Neural progenitor cell (in vitro differentiated cells): ENCODE data around the gene CTDSP2. TPM values are rescaled to one million over a fixed set of nuclear protein-coding genes. Genes with fewer than 3 reads are reported as not detected.

Experiments
- DNase-seq: peaks from one replicate; pipeline ENCODE4 v3.0.0-alpha.2; 2016; ENCODE audit warnings: low spot score
- H2AFZ ChIP-seq: fragments of 200-600 bp; sonication (generic); replicated peaks from 2 replicates; pipeline ENCODE4 v1.6.1; 2016; ENCODE audit warnings: antibody characterized with exemption
- H3F3A ChIP-seq: fragments of 200-600 bp; sonication (generic); 2 replicates; pipeline ENCODE4 v1.6.1; 2016; ENCODE audit warnings: antibody characterized with exemption, low read depth
- H3K27ac ChIP-seq: fragments of 200-600 bp; sonication (generic); 2 replicates; pipeline ENCODE4 v1.5.1; 2016; ENCODE audit warnings: mild to moderate bottlenecking
- H3K27me3 ChIP-seq: fragments of 200-600 bp; sonication (generic); 2 replicates; pipeline ENCODE4 v1.6.1; 2016; ENCODE audit warnings: mild to moderate bottlenecking, moderate library complexity
- H3K36me3 ChIP-seq: fragments of 200-600 bp; sonication (generic); 2 replicates; pipeline ENCODE4 v1.5.1; 2016
- H3K4me1 ChIP-seq: fragments of 200-600 bp; sonication (generic); 2 replicates; pipeline ENCODE4 v1.6.1; 2016; ENCODE audit warnings: mixed run types
- H3K4me2 ChIP-seq: fragments of 200-600 bp; sonication (generic); 2 replicates; pipeline ENCODE4 v1.6.1; 2016
- H3K4me3 ChIP-seq: fragments of 200-600 bp; sonication (generic); 2 replicates; pipeline ENCODE4 v1.5.1; 2016
- H3K79me2 ChIP-seq: fragments of 200-600 bp; sonication (generic); 2 replicates; pipeline ENCODE4 v1.6.1; 2016; ENCODE audit warnings: low read depth
- H3K9ac ChIP-seq: fragments of 200-600 bp; sonication (generic); 2 replicates; pipeline ENCODE4 v1.6.1; 2016
- H3K9me3 ChIP-seq: fragments of 200-600 bp; sonication (generic); 2 replicates; pipeline ENCODE4 v1.5.1; 2016; ENCODE audit warnings: low read depth
- H4K20me1 ChIP-seq: fragments of 200-600 bp; sonication (generic); 2 replicates; pipeline ENCODE4 v1.6.1; 2016; ENCODE audit warnings: low read depth
- H3K27ac Mint-ChIP-seq: 3 replicates; pipeline ENCODE4 v1.8.0; 2021; ENCODE audit warnings: mixed read lengths
- H3K27me3 Mint-ChIP-seq: 2 replicates; pipeline ENCODE4 v1.8.0; 2022; ENCODE audit warnings: low read depth, mild to moderate bottlenecking, inconsistent platforms, moderate library complexity, mixed read lengths; ENCODE audit not compliant: insufficient read depth
- H3K36me3 Mint-ChIP-seq: 3 replicates; pipeline ENCODE4 v1.8.0; 2021; ENCODE audit warnings: mixed read lengths
- H3K4me1 Mint-ChIP-seq: 3 replicates; pipeline ENCODE4 v1.8.0; 2021; ENCODE audit warnings: mixed read lengths
- H3K4me3 Mint-ChIP-seq: 3 replicates; pipeline ENCODE4 v1.8.0; 2021; ENCODE audit warnings: mild to moderate bottlenecking, moderate library complexity, mixed read lengths
- H3K9me3 Mint-ChIP-seq: 3 replicates; pipeline ENCODE4 v1.8.0; 2020; ENCODE audit warnings: mixed read lengths
- EZH2 ChIP-seq: fragments of 200-600 bp; sonication (generic); IDR thresholded peaks from 2 replicates; pipeline ENCODE4 v1.6.1; 2017; ENCODE audit warnings: antibody characterized with exemption, mild to moderate bottlenecking, moderate library complexity
- EZH2phosphoT487 ChIP-seq: fragments of 200-600 bp; sonication (generic); IDR thresholded peaks from 2 replicates; pipeline ENCODE4 v1.6.1; 2017; ENCODE audit warnings: antibody characterized with exemption
- total RNA-seq: library from RNA; depleted of rRNA; stranded (reverse); fragments of >200 nt; gene quantifications from 2 replicates; pipeline ENCODE4 v1.2.3, GENCODE V29; 2015; ENCODE audit warnings: low replicate concordance
- TF ChIP-seq, protein P1 (sequence below): fragments of 200-600 bp; sonication (generic); IDR thresholded peaks from 2 replicates; pipeline ENCODE4 v1.5.1; 2017; ENCODE audit warnings: antibody characterized with exemption, mild to moderate bottlenecking

The CTDSP2 gene
- total RNA-seq, 1 donor from 2014 or later, result 43.6 TPM

DNA sequence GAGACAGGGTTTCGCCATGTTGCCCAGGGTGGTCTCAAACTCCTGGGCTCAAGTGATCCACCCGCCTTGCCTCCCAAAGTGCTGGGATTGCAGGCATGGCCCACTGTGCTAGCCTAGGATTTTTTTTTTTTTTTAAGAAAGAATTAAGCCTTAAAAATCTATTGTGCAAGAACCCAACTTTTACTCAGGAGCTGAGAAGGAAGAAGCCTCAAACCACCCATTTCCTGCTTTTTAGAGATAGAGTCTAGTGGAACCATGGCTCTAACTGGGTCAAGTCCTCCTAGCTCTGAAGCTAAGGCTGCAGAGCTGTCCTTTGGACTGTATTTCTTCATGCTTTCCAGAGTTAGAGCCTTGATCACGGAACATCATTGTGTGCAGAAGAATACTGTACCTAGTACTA, 65.3 kb downstream of the CTDSP2 start:
- Histone ChIP-seq H2AFZ (no peak overlapping the region), H3K4me2 (no peak overlapping the region), H4K20me1 (no peaks in the 10 kb centered on the region), H3K79me2 (peaks cover 20% of the 10 kb centered on the region), H3F3A (peaks cover 19% of the 10 kb centered on the region), H3K9me3 (no peaks in the 10 kb centered on the region), H3K9ac (no peak overlapping the region), H3K36me3 (no peaks in the 10 kb centered on the region), H3K4me3 (no peak overlapping the region), H3K27me3 (no peaks in the 10 kb centered on the region), H3K27ac (no peak overlapping the region), H3K4me1 (no peaks in the 10 kb centered on the region)
- TF ChIP-seq EZH2, result no peak
- TF ChIP-seq EZH2phosphoT487, result no peak
- TF ChIP-seq, protein P1, sequence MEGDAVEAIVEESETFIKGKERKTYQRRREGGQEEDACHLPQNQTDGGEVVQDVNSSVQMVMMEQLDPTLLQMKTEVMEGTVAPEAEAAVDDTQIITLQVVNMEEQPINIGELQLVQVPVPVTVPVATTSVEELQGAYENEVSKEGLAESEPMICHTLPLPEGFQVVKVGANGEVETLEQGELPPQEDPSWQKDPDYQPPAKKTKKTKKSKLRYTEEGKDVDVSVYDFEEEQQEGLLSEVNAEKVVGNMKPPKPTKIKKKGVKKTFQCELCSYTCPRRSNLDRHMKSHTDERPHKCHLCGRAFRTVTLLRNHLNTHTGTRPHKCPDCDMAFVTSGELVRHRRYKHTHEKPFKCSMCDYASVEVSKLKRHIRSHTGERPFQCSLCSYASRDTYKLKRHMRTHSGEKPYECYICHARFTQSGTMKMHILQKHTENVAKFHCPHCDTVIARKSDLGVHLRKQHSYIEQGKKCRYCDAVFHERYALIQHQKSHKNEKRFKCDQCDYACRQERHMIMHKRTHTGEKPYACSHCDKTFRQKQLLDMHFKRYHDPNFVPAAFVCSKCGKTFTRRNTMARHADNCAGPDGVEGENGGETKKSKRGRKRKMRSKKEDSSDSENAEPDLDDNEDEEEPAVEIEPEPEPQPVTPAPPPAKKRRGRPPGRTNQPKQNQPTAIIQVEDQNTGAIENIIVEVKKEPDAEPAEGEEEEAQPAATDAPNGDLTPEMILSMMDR, result no peak
- Mint-ChIP-seq H3K4me3 (no peak overlapping the region), H3K9me3 (no peaks in the 10 kb centered on the region), H3K27ac (no peak overlapping the region), H3K36me3 (peaks cover 5% of the 10 kb centered on the region), H3K4me1 (peaks cover 11% of the 10 kb centered on the region), H3K27me3 (peaks cover 5% of the 10 kb centered on the region)
- no peak for DNase-seq

- Mint-ChIP-seq H3K27me3 (peaks cover 5% of the 10 kb centered on the region), H3K36me3 (peaks cover 4% of the 10 kb centered on the region), H3K9me3 (no peaks in the 10 kb centered on the region), H3K4me3 (no peak overlapping the region), H3K27ac (no peak overlapping the region), H3K4me1 (peaks cover 11% of the 10 kb centered on the region)
- H3K27me3 ChIP-seq, result no peaks in the 10 kb centered on the region
- H3K79me2 ChIP-seq, result peaks cover 20% of the 10 kb centered on the region
- TF ChIP-seq EZH2phosphoT487, result no peak
- no peak for TF ChIP-seq EZH2
- TF ChIP-seq, protein P1, result no peak
- H3K4me3 ChIP-seq, result no peak overlapping the region
- no peak overlapping the region for H2AFZ ChIP-seq
- no peak overlapping the region for H3K9ac ChIP-seq
- H3K36me3 ChIP-seq, result no peaks in the 10 kb centered on the region
- no peak overlapping the region for H3K27ac ChIP-seq
- H3K4me1 ChIP-seq, result no peaks in the 10 kb centered on the region
- H4K20me1 ChIP-seq, result no peaks in the 10 kb centered on the region
- no peaks in the 10 kb centered on the region for H3K9me3 ChIP-seq
- no peak for DNase-seq
- no peak overlapping the region for H3K4me2 ChIP-seq
- H3F3A ChIP-seq, result peaks cover 19% of the 10 kb centered on the region
Observed at GRCh38 chr12:57780284-57780897, 66.1 kb downstream of the CTDSP2 start.

GRCh38 chr12:57779736-57780135, 66.8 kb downstream of the CTDSP2 start:
- Mint-ChIP-seq H3K36me3 (peaks cover 4% of the 10 kb centered on the region), H3K9me3 (no peaks in the 10 kb centered on the region), H3K27ac (no peak overlapping the region), H3K4me3 (no peak overlapping the region), H3K4me1 (peaks cover 11% of the 10 kb centered on the region), H3K27me3 (peaks cover 5% of the 10 kb centered on the region)
- Histone ChIP-seq H3K9ac (no peak overlapping the region), H3F3A (peaks cover 19% of the 10 kb centered on the region), H3K36me3 (no peaks in the 10 kb centered on the region), H3K79me2 (peaks cover 20% of the 10 kb centered on the region), H4K20me1 (no peaks in the 10 kb centered on the region), H3K4me1 (no peaks in the 10 kb centered on the region), H3K4me2 (no peak overlapping the region), H3K27me3 (no peaks in the 10 kb centered on the region), H3K9me3 (no peaks in the 10 kb centered on the region), H2AFZ (no peak overlapping the region), H3K27ac (no peak overlapping the region), H3K4me3 (no peak overlapping the region)
- no peak for DNase-seq
- TF ChIP-seq, protein P1, result no peak
- TF ChIP-seq EZH2, result no peak
- no peak for TF ChIP-seq EZH2phosphoT487
